Measurements from ENCODE around the gene MED13.
"Not testable (repeated sequence)": the region's sequence is repeated elsewhere in the genome, so short reads cannot be mapped to it uniquely, and the experiment has no call there.

MED13 gene

GRCh38 chr17:61907361-61907760, 157.7 kb downstream of the MED13 start:
- Mint-ChIP-seq H3K4me3 (no peak overlapping the region), H3K9me3 (no peaks in the 10 kb centered on the region), H3K27ac (no peak overlapping the region), H3K27me3 (ENCODE audit: low read depth) (no peaks in the 10 kb centered on the region), H3K4me1 (ENCODE audit: low read depth) (peaks cover 5% of the 10 kb centered on the region), H3K36me3 (ENCODE audit: low read depth) (peaks cover 37% of the 10 kb centered on the region)

- peaks cover 29% of the 10 kb centered on the region for H3K36me3 Mint-ChIP-seq (ENCODE audit: low read depth)
- H3K27ac Mint-ChIP-seq: peak overlapping the region; percentile 74
- no peaks in the 10 kb centered on the region for H3K9me3 Mint-ChIP-seq
- peaks cover 5% of the 10 kb centered on the region for H3K4me1 Mint-ChIP-seq (ENCODE audit: low read depth)
- H3K27me3 Mint-ChIP-seq (ENCODE audit: low read depth): no peaks in the 10 kb centered on the region
- peak overlapping the region; percentile 44 for H3K4me3 Mint-ChIP-seq
Measured at GRCh38 chr17:61904094-61904710, 160.9 kb downstream of the MED13 start.

GRCh38 chr17:61903251-61903650, 161.8 kb downstream of the MED13 start:
- Mint-ChIP-seq H3K4me3 (no peak overlapping the region), H3K36me3 (ENCODE audit: low read depth) (peaks cover 28% of the 10 kb centered on the region), H3K9me3 (no peaks in the 10 kb centered on the region), H3K27me3 (ENCODE audit: low read depth) (no peaks in the 10 kb centered on the region), H3K27ac (no peak overlapping the region), H3K4me1 (ENCODE audit: low read depth) (peaks cover 5% of the 10 kb centered on the region)

GRCh38 chr17:61897548-61898180, 167.4 kb downstream of the MED13 start:
- Mint-ChIP-seq H3K4me1 (ENCODE audit: low read depth) (no peaks in the 10 kb centered on the region), H3K36me3 (ENCODE audit: low read depth) (peaks cover 14% of the 10 kb centered on the region), H3K4me3 (no peak overlapping the region), H3K27ac (no peak overlapping the region), H3K9me3 (no peaks in the 10 kb centered on the region), H3K27me3 (ENCODE audit: low read depth) (no peaks in the 10 kb centered on the region)

- no peaks in the 10 kb centered on the region for H3K9me3 Mint-ChIP-seq
- H3K4me1 Mint-ChIP-seq (ENCODE audit: low read depth): no peaks in the 10 kb centered on the region
- H3K36me3 Mint-ChIP-seq (ENCODE audit: low read depth): peaks cover 7% of the 10 kb centered on the region
- no peak overlapping the region for H3K4me3 Mint-ChIP-seq
- H3K27ac Mint-ChIP-seq: no peak overlapping the region
- no peaks in the 10 kb centered on the region for H3K27me3 Mint-ChIP-seq (ENCODE audit: low read depth)
Measured at GRCh38 chr17:61895391-61895790, 169.7 kb downstream of the MED13 start.

DNA sequence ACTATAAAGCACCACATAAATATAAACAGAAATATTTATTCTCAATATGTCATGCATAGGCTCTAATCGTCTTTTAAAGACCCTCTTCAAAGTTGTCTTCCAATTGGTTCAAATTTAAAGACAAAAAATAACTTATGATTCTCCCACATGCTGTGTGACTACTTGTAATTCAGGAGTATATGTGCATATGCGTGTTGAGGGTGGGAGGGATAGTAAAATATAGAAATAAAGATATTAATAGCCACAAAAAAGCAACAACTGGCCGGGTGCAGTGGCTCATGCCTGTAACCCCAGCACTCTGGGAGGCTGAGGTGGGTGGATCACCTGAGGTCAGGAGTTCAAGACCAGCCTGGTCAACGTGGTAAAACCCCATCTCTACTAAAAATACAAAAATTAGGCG, 170.8 kb downstream of the MED13 start:
- H3K4me1 Mint-ChIP-seq (ENCODE audit: low read depth); H3K9me3 Mint-ChIP-seq; H3K27ac Mint-ChIP-seq; H3K36me3 Mint-ChIP-seq (ENCODE audit: low read depth); H3K4me3 Mint-ChIP-seq; H3K27me3 Mint-ChIP-seq (ENCODE audit: low read depth): not testable (repeated sequence)

All from T-helper 1 cell treated with Interleukin-12 subunit alpha and Interleukin-12 subunit beta and Interleukin-4 antibody, amounts not matched to agents 30 μg/mL and 1 μg/mL, for 36 hours (primary cell).